ENCODE results near the gene NFU1. TPM values are rescaled to one million over a fixed set of nuclear protein-coding genes. Genes with fewer than 3 reads are reported as not detected.

NFU1 gene
- total and polyA plus RNA-seq, 9 of the 15 experiments (the other 6 are each of a cell fraction or from before 2014, with no cell fraction given): 33.3 to 61.8 (median 53.7) TPM

DNA sequence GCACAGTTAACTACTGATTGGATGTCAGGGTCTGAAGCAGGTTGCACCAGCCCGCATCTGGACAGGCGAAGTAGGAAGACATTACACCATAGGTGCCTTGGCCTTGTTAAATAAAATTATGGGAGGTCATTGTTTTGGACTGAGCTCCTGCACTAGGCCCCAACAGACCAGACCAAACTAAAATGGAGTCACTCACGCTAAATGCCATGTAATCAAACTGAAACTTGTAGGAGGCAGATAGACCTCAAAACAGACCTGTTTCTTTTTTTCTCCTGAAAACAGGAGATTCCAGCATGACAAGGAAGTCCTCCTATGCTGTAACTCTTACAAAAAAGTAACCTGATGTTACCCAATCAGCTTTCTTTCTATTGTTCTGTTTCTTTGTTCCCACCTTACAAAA, 15.5 kb upstream of the NFU1 start (continued):
- TF ChIP-seq CBX2 (IDR thresholded peaks at IDR 0.05; ENCODE audit: insufficient read depth, low read length, poor library complexity, severe bottlenecking) (no peak), TEAD1 (CRISPR knock-in tag; IDR thresholded peaks at IDR 0.05) (peak in 1 of 2 experiments; percentile 57; a peak in 1 of 4 replicates), HMG20A (CRISPR knock-in tag; conservative IDR thresholded peaks at IDR 0.05) (no peak), GATA2 (CRISPR knock-in tag; IDR thresholded peaks at IDR 0.05) (no peak), ZNF583 (CRISPR knock-in tag; IDR thresholded peaks at IDR 0.05) (peak; percentile 82; the same call in 1 of the 2 replicates), STAT5A (IDR thresholded peaks at IDR 0.05; ENCODE audit: borderline replicate concordance, low read length) (no peak), PRPF4 (IDR thresholded peaks at IDR 0.05; ENCODE audit: insufficient read depth, low read depth, low read length, poor library complexity, severe bottlenecking) (no peak), TFAM (CRISPR knock-in tag; conservative IDR thresholded peaks at IDR 0.05) (no peak), ZC3H11A (IDR thresholded peaks at IDR 0.05; ENCODE audit: low read depth, low read length) (no peak), GTF2E2 (tag; IDR thresholded peaks at IDR 0.05) (no peak), ETV5 (CRISPR knock-in tag; IDR thresholded peaks at IDR 0.05; ENCODE audit: low read depth) (no peak), ZSCAN29 (IDR thresholded peaks at IDR 0.05) (no peak), ATF3 (IDR thresholded peaks at IDR 0.05) (no peak), ATF3 (CRISPR knock-in tag; conservative IDR thresholded peaks at IDR 0.05) (no peak), ETS1 (conservative IDR thresholded peaks at IDR 0.05; ENCODE audit: control insufficient read depth, low read depth, low read length) (no peak), JUNB (CRISPR knock-in tag; conservative IDR thresholded peaks at IDR 0.05) (no peak), ZNF184 (CRISPR knock-in tag; IDR thresholded peaks at IDR 0.05) (no peak), ZBTB12 (CRISPR knock-in tag; IDR thresholded peaks at IDR 0.05) (no peak), PHF21A (IDR thresholded peaks at IDR 0.05; ENCODE audit: borderline replicate concordance, low read depth) (no peak), ZBED1 (IDR thresholded peaks at IDR 0.05) (no peak), SMAD4 (CRISPR knock-in tag; conservative IDR thresholded peaks at IDR 0.05) (peak; percentile 71), SMARCB1 (IDR thresholded peaks at IDR 0.05; ENCODE audit: insufficient read length, low read depth) (no peak), IFI16 (CRISPR knock-in tag; IDR thresholded peaks at IDR 0.05) (no peak), NCOA1 (IDR thresholded peaks at IDR 0.05; ENCODE audit: low read depth) (no peak), ZNF134 (CRISPR knock-in tag; conservative IDR thresholded peaks at IDR 0.05) (no peak)

Measured in K562 (cell line).